Keratinocyte (primary cell): Measurements from ENCODE around the gene ME1. TPM values are rescaled to one million over a fixed set of nuclear protein-coding genes. Genes with fewer than 3 reads are reported as not detected.

Source experiments
- DNase-seq: peaks from one replicate; pipeline ENCODE4 v3.0.0-alpha.2; 2011; ENCODE audit warnings: low read depth, missing footprints, low spot score
- FAIRE-seq: peaks from 2 replicates; lab custom pipeline; 2011; peaks lifted over from hg19 to GRCh38; lab: Jason Lieb, UNC
- H2AFZ ChIP-seq: 2 replicates; pipeline ENCODE4 v1.6.0; 2012; ENCODE audit warnings: low read length, control low read depth, inconsistent platforms; ENCODE audit not compliant: control insufficient read depth
- H3K27ac ChIP-seq: 2 replicates; pipeline ENCODE4 v1.5.1; 2011; ENCODE audit warnings: low read length; ENCODE audit not compliant: control insufficient read depth, insufficient read depth
- H3K27me3 ChIP-seq: 3 replicates; pipeline ENCODE4 v1.6.0; 2011; ENCODE audit warnings: low read length; ENCODE audit not compliant: control insufficient read depth, insufficient read depth; ENCODE audit errors: extremely low read depth
- H3K36me3 ChIP-seq, 2 experiments: 2 replicates in 1 of 2; 3 replicates in 1 of 2; pipeline ENCODE4 v1.5.1; 2011; ENCODE audit warnings: low read length in 2 of 2, mild to moderate bottlenecking in 1 of 2; ENCODE audit not compliant: control insufficient read depth in 2 of 2, insufficient read depth in 2 of 2; ENCODE audit errors: extremely low read depth in 1 of 2
- H3K4me1 ChIP-seq: 3 replicates; pipeline ENCODE4 v1.5.1; 2011; ENCODE audit warnings: low read length; ENCODE audit not compliant: control insufficient read depth, insufficient read depth; ENCODE audit errors: extremely low read depth
- H3K4me2 ChIP-seq: 3 replicates; pipeline ENCODE4 v1.6.0; 2011; ENCODE audit warnings: low read depth, low read length; ENCODE audit not compliant: control insufficient read depth, insufficient read depth; ENCODE audit errors: extremely low read depth
- H3K4me3 ChIP-seq, 3 experiments: fragments of 200-600 bp in 1 of 3; sonication (generic) in 1 of 3; 2 replicates in 2 of 3; 3 replicates in 1 of 3; pipeline ENCODE4 v1.5.1; 2011 to 2016; ENCODE audit warnings: low read length in 3 of 3, mild to moderate bottlenecking in 3 of 3, control low read depth in 2 of 3, inconsistent platforms in 1 of 3, low read depth in 1 of 3, mixed read lengths in 1 of 3, mixed run types in 1 of 3, moderate library complexity in 1 of 3; ENCODE audit not compliant: control insufficient read depth in 2 of 3, insufficient read depth in 2 of 3; ENCODE audit errors: extremely low read depth in 1 of 3
- H3K79me2 ChIP-seq: 2 replicates; pipeline ENCODE4 v1.6.0; 2012; ENCODE audit warnings: low read length; ENCODE audit not compliant: control insufficient read depth, insufficient read depth
- H3K9ac ChIP-seq: 3 replicates; pipeline ENCODE4 v1.6.0; 2011; ENCODE audit warnings: low read length; ENCODE audit not compliant: control insufficient read depth, insufficient read depth; ENCODE audit errors: extremely low read depth
- H3K9me1 ChIP-seq: 3 replicates; pipeline ENCODE4 v1.6.0; 2011; ENCODE audit warnings: low read length; ENCODE audit not compliant: control insufficient read depth, insufficient read depth; ENCODE audit errors: extremely low read depth
- H3K9me3 ChIP-seq: 2 replicates; pipeline ENCODE4 v1.5.1; 2012; ENCODE audit warnings: low read depth, low read length; ENCODE audit not compliant: control insufficient read depth
- H4K20me1 ChIP-seq: 3 replicates; pipeline ENCODE4 v1.6.0; 2011; ENCODE audit warnings: low read length; ENCODE audit not compliant: control insufficient read depth, insufficient read depth; ENCODE audit errors: extremely low read depth
- CTCF ChIP-seq, 3 experiments: IDR thresholded peaks in 1 of 3; conservative IDR thresholded peaks in 1 of 3; optimal IDR thresholded peaks in 1 of 3; 2 replicates in 2 of 3; 3 replicates in 1 of 3; pipeline versions ENCODE3 to v1.5.1; 2011; ENCODE audit warnings: low read length in 3 of 3, mild to moderate bottlenecking in 3 of 3, moderate library complexity in 2 of 3, control low read depth in 1 of 3, inconsistent platforms in 1 of 3; ENCODE audit not compliant: insufficient read depth in 2 of 3; ENCODE audit errors: extremely low read depth in 1 of 3
- EZH2 ChIP-seq: IDR thresholded peaks from one replicate; pipeline ENCODE4 v1.6.1; 2012; ENCODE audit warnings: inconsistent platforms, mild to moderate bottlenecking, low read length, moderate library complexity
- dilution Hi-C: fragments of 300-500 bp; cut with MboI; formaldehyde crosslinking; loops from one replicate; pipeline ENCODE4 v1.7.0; 2020; ENCODE audit warnings: low sequenced_read_pairs; ENCODE audit not compliant: extremely low pct_ligation_motif_present
- polyA minus RNA-seq, 3 experiments: library from RNA; depleted of rRNA, polyadenylated mRNA; stranded (reverse); fragments of >200 nt; gene quantifications; 1 replicate in 1 of 3; 2 replicates in 1 of 3; 3 replicates in 1 of 3; pipeline ENCODE4 v1.2.3, GENCODE V29; 2011
- polyA plus RNA-seq, 5 experiments: library from polyadenylated mRNA; depleted of rRNA in 3 of 5; stranded (reverse) in 3 of 5; stranded (forward) in 1 of 5; unstranded in 1 of 5; fragments of >200 nt; gene quantifications; 1 replicate in 1 of 5; 2 replicates in 3 of 5; 3 replicates in 1 of 5; pipeline versions ENCODE4 v1.2.1 to v1.2.3, GENCODE V29; 2011 to 2012; ENCODE audit warnings: missing spikeins in 2 of 5, low read depth in 1 of 5, low replicate concordance in 1 of 5

The ME1 gene
- polyA plus RNA-seq (16.7 to 31.5 TPM (median 27.7 TPM) in 3 replicates), polyA minus RNA-seq (13.0 to 28.7 TPM (median 14.8 TPM) in 3 replicates)
- polyA plus RNA-seq (2011; ENCODE audit: low read depth): 29.2 TPM
- polyA plus RNA-seq (2011; cell fraction: cytosol; rRNA removed): 26.6 and 45.4 TPM in 2 replicates
- 23.5 and 30.2 TPM in 2 replicates for polyA plus RNA-seq (2011; cell fraction: nucleus; rRNA removed)
- polyA plus RNA-seq (2012; ENCODE audit: low replicate concordance): 20.7 and 39.3 TPM in 2 replicates
- 21.9 TPM for polyA minus RNA-seq (2011; cell fraction: cytosol; rRNA and poly(A)+ RNA removed)
- polyA minus RNA-seq (2011; cell fraction: nucleus; rRNA and poly(A)+ RNA removed): 12.8 and 24.7 TPM in 2 replicates

- Histone ChIP-seq H4K20me1 (no peaks in the 10 kb centered on the region), H3K27ac (peak within 1 kb of the TSS; percentile 38), H3K4me1 (peaks cover 14% of the 10 kb centered on the region), H3K36me3 (peaks cover 0 to 1% of the 10 kb centered on the region in 2 experiments), H3K27me3 (no peaks in the 10 kb centered on the region), H3K9ac (peak within 1 kb of the TSS; percentile 83), H2AFZ (peak within 1 kb of the TSS; percentile 27), H3K79me2 (peaks cover 41% of the 10 kb centered on the region), H3K4me3 (peak within 1 kb of the TSS; percentile 61 to 82 (median 63)), H3K9me3 (no peaks in the 10 kb centered on the region), H3K4me2 (peak within 1 kb of the TSS; percentile 62), H3K9me1 (no peaks in the 10 kb centered on the region)
- TF ChIP-seq CTCF (optimal IDR thresholded peaks at IDR 0.05 in 1 of 3, IDR thresholded peaks at IDR 0.05 in 1 of 3, conservative IDR thresholded peaks at IDR 0.05 in 1 of 3; ENCODE audit: extremely low read depth in 1 of 3, insufficient read depth in 2 of 3, low read length in 3 of 3) (no peak), EZH2 (no peak)
- DNase-seq (no peak), FAIRE-seq (no peak)
- dilution Hi-C loops: no loop called here
These were observed at the start of gene ME1 for GRCh38 chr6:83430611-83431544. TSS of gene ME1 (minus strand) at chr6:83431051. CDS start at chr6:83430954, 97 bp downstream.

- Histone ChIP-seq H2AFZ (no peak overlapping the region), H3K9me3 (no peaks in the 10 kb centered on the region), H3K9me1 (no peaks in the 10 kb centered on the region), H3K4me1 (peaks cover 6% of the 10 kb centered on the region), H3K27ac (no peak overlapping the region), H3K27me3 (no peaks in the 10 kb centered on the region), H4K20me1 (no peaks in the 10 kb centered on the region), H3K4me3 (no peak overlapping the region), H3K4me2 (peak overlapping the region; percentile 17), H3K9ac (no peak overlapping the region), H3K36me3 (no peaks in the 10 kb centered on the region), H3K79me2 (no peaks in the 10 kb centered on the region)
- FAIRE-seq: peak; percentile 93
- no peak for TF ChIP-seq EZH2
- no peak for TF ChIP-seq CTCF (optimal IDR thresholded peaks at IDR 0.05 in 1 of 3, IDR thresholded peaks at IDR 0.05 in 1 of 3, conservative IDR thresholded peaks at IDR 0.05 in 1 of 3; ENCODE audit: extremely low read depth in 1 of 3, insufficient read depth in 2 of 3, low read length in 3 of 3)
- dilution Hi-C loops: no loop called here
- DNase-seq: peak; percentile 19
These were observed 49.6 kb upstream of the ME1 start for GRCh38 chr6:83480470-83480869.
